Activated T-helper 1 cell treated with anti-CD3 and anti-CD28 coated beads, Interleukin-12 subunit alpha, Interleukin-12 subunit beta, Interleukin-2, Interleukin-4 antibody, amounts not matched to agents 30 ng/mL and 10 ng/mL and 1 ng/mL, durations not matched to agents 14 hours and 24 hours and 36 hours (primary cell): ENCODE data around the gene EPB41L4B. TPM values are rescaled to one million over a fixed set of nuclear protein-coding genes. Genes with fewer than 3 reads are reported as not detected.
"Not testable (repeated sequence)": the region's sequence is repeated elsewhere in the genome, so short reads cannot be mapped to it uniquely, and the experiment has no call there.

Source experiments
- DNase-seq: peaks from one replicate; pipeline ENCODE4 v3.0.0; 2021; ENCODE audit warnings: low spot score
- H3K27ac Mint-ChIP-seq: one replicate; pipeline ENCODE4 v1.8.0; 2021; ENCODE audit warnings: mild to moderate bottlenecking, mixed read lengths
- H3K27me3 Mint-ChIP-seq: one replicate; pipeline ENCODE4 v1.8.0; 2022; ENCODE audit warnings: mild to moderate bottlenecking, moderate library complexity, mixed read lengths; ENCODE audit not compliant: insufficient read depth
- H3K36me3 Mint-ChIP-seq: one replicate; pipeline ENCODE4 v1.8.0; 2021; ENCODE audit warnings: low read depth, mixed read lengths
- H3K4me1 Mint-ChIP-seq: one replicate; pipeline ENCODE4 v1.8.0; 2021; ENCODE audit warnings: low read depth, mixed read lengths
- H3K4me3 Mint-ChIP-seq: one replicate; pipeline ENCODE4 v1.8.0; 2021; ENCODE audit warnings: mild to moderate bottlenecking, moderate library complexity, mixed read lengths
- H3K9me3 Mint-ChIP-seq: one replicate; pipeline ENCODE4 v1.8.0; 2021; ENCODE audit warnings: mixed read lengths
- intact Hi-C: fragments of 100-400 bp; cut with micrococcal nuclease; formaldehyde crosslinking; loops from one replicate; pipeline ENCODE4 v1.15.1; 2024
- total RNA-seq: library from RNA; stranded (reverse); gene quantifications from 2 replicates; pipeline ENCODE4 v1.2.3, GENCODE V29; 2022

Gene EPB41L4B
- 2.0 and 2.2 TPM in 2 replicates for total RNA-seq

GRCh38 chr9:109320742-109321448 is at the start of gene EPB41L4B:
TSS of gene EPB41L4B (minus strand) at chr9:109321059. CDS start at chr9:109320446, 613 bp downstream.
- peaks cover 23% of the 10 kb centered on the region for H3K4me1 Mint-ChIP-seq
- H3K27ac Mint-ChIP-seq: peak within 1 kb of the TSS; percentile 72
- peak; percentile 85 for DNase-seq
- peaks cover 69% of the 10 kb centered on the region for H3K27me3 Mint-ChIP-seq
- H3K36me3 Mint-ChIP-seq: no peaks in the 10 kb centered on the region
- intact Hi-C loops: loop anchor here (1.0 to 2.0 kb wide), 8 partner anchors 77 to 1832 kb away; partner anchors contain the start of genes ABITRAM, ELP1, KLF4 and TMEM245
- H3K9me3 Mint-ChIP-seq: no peaks in the 10 kb centered on the region
- peak within 1 kb of the TSS; percentile 84 for H3K4me3 Mint-ChIP-seq

GRCh38 chr9:109369285-109369684 is 48.4 kb upstream of the EPB41L4B start:
- Mint-ChIP-seq H3K27me3 (no peaks in the 10 kb centered on the region), H3K4me1 (no peaks in the 10 kb centered on the region), H3K9me3 (no peaks in the 10 kb centered on the region), H3K27ac (no peak overlapping the region), H3K4me3 (no peak overlapping the region), H3K36me3 (no peaks in the 10 kb centered on the region)
- DNase-seq: no peak
- intact Hi-C loops: no loop called here

- no peaks in the 10 kb centered on the region for H3K4me1 Mint-ChIP-seq
- no peak overlapping the region for H3K4me3 Mint-ChIP-seq
- no peak overlapping the region for H3K27ac Mint-ChIP-seq
- H3K9me3 Mint-ChIP-seq: no peaks in the 10 kb centered on the region
- no peaks in the 10 kb centered on the region for H3K36me3 Mint-ChIP-seq
- H3K27me3 Mint-ChIP-seq: peaks cover 4% of the 10 kb centered on the region
- intact Hi-C loops: no loop called here
- no peak for DNase-seq
These were observed 39.9 kb upstream of the EPB41L4B start for GRCh38 chr9:109360771-109361170.

DNA sequence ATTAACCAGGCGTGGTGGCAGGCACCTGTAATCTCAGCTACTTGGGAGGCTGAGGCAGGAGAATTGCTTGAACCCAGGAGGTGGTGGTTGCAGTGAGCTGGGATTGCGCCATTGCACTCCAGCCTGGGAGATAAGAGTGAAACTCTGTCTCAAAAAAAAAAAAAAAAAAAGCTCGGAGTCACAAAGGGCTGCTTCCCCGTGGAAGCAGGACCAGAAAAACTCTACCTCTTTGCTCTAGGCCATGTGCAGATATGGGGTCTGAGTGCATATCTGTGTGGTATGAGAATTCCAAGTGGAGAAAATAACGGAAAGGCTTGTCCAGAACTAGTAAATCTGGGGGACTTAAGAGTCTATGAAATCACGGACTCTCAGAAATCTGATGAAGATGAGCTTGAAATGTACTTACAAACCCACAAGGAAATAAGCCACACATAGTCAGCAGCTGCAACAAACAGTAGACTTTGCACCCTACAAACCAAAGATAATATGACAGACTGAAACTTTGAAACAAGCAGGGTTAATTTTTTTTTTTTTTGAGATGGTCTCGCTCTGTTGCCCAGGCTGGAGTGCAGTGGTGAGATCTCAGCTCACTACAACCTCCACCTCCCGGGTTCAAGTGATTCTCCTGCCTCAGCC is 38.2 kb upstream of the EPB41L4B start:
- DNase-seq, H3K27ac Mint-ChIP-seq, H3K4me3 Mint-ChIP-seq, H3K27me3 Mint-ChIP-seq, H3K9me3 Mint-ChIP-seq, intact Hi-C loops, H3K4me1 Mint-ChIP-seq, H3K36me3 Mint-ChIP-seq: not testable (repeated sequence)

DNA sequence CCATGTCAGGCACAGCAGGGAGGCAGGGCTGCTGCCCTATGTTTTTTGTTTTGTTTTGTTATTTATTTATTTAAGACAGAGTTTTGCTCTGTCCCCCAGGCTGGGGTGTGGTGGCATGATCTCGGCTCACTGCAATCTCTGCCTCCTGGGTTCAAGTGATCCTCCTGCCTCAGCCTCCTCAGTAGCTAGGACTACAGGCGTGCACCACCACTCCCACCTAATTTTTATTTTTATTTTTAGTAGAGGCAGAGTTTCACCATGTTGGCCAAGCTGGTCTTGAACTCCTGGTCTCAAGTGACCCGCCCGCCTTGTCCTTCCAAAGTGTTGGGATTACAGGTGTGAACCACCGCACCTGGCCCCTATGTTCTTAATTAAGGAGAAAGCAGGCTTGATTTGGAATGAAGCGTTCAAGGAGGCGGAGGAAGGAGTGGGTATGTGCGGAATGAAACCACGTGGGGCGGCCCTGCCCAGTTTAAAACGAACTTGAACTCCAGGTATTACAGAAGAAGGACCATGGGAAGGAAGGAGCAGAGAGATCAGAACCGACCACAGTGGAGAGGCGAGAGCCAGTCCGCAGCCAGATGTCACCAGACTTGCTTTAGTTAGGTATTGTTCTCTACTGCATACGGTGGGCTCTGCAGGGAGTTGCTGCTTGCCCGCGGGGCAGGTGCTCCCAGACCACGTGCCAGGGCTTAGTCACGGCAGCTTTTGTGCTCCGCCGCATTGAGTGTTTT is 34.9 kb upstream of the EPB41L4B start:
- Mint-ChIP-seq H3K4me1 (no peaks in the 10 kb centered on the region), H3K36me3 (no peaks in the 10 kb centered on the region), H3K27ac (no peak overlapping the region), H3K4me3 (no peak overlapping the region), H3K27me3 (no peaks in the 10 kb centered on the region), H3K9me3 (no peaks in the 10 kb centered on the region)
- DNase-seq: no peak
- intact Hi-C loops: no loop called here

GRCh38 chr9:109354190-109354589 is 33.3 kb upstream of the EPB41L4B start:
- Mint-ChIP-seq H3K27ac (no peak overlapping the region), H3K9me3 (no peaks in the 10 kb centered on the region), H3K4me3 (no peak overlapping the region), H3K36me3 (no peaks in the 10 kb centered on the region), H3K4me1 (no peaks in the 10 kb centered on the region), H3K27me3 (peaks cover under 1% of the 10 kb centered on the region)
- DNase-seq: no peak
- intact Hi-C loops: no loop called here

DNA sequence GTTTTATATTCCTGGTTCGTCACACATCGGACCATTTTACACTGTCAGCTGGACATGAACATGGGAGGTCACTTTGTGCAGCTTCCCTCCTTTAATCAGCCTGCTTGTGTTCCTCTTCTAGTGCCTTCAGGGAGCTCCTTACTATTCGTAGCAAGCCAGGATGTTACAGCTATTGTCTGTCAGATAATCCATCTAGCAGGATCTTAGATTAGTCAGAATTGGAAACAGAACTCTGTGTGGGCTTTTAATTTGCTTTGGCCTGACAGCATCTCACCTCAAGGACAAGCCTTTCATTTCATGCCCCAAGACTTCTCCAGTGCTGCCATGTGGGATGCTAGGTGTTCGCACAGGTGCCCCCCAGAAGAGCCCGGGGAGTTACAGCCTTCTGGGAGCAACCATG is 30.2 kb upstream of the EPB41L4B start:
- no peaks in the 10 kb centered on the region for H3K9me3 Mint-ChIP-seq
- intact Hi-C loops: no loop called here
- H3K36me3 Mint-ChIP-seq: no peaks in the 10 kb centered on the region
- no peak overlapping the region for H3K4me3 Mint-ChIP-seq
- H3K27me3 Mint-ChIP-seq: peaks cover 3% of the 10 kb centered on the region
- no peak for DNase-seq
- no peaks in the 10 kb centered on the region for H3K4me1 Mint-ChIP-seq
- H3K27ac Mint-ChIP-seq: no peak overlapping the region

- no peak for DNase-seq
- Mint-ChIP-seq H3K4me1 (peaks cover 4% of the 10 kb centered on the region), H3K27me3 (peaks cover 7% of the 10 kb centered on the region), H3K27ac (no peak overlapping the region), H3K9me3 (no peaks in the 10 kb centered on the region), H3K36me3 (no peaks in the 10 kb centered on the region), H3K4me3 (no peak overlapping the region)
- intact Hi-C loops: no loop called here
These were observed 28.6 kb upstream of the EPB41L4B start for GRCh38 chr9:109349421-109349846.

DNA sequence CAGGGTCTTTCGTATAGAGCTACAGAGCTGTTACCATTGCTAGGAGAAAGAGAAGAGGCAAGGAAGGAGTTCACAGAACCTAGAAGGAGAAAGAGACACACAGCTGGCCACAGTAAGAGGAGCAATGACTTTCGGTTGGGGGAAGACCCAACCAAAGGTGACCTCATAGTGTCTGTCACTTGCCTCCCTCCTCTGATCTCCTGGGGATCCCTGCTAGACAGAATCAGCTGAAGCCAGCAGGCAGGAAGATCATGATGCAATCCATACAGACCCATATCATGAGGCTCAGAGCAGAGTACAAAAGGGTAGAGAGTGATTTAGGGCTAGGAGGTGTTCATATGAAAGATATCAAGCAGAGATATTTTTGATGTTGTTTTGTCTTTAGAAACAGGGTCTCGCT is 26.0 kb upstream of the EPB41L4B start:
- DNase-seq: no peak
- Mint-ChIP-seq H3K4me1 (peaks cover 4% of the 10 kb centered on the region), H3K36me3 (no peaks in the 10 kb centered on the region), H3K27ac (no peak overlapping the region), H3K4me3 (no peak overlapping the region), H3K27me3 (peaks cover 7% of the 10 kb centered on the region), H3K9me3 (no peaks in the 10 kb centered on the region)
- intact Hi-C loops: no loop called here

DNA sequence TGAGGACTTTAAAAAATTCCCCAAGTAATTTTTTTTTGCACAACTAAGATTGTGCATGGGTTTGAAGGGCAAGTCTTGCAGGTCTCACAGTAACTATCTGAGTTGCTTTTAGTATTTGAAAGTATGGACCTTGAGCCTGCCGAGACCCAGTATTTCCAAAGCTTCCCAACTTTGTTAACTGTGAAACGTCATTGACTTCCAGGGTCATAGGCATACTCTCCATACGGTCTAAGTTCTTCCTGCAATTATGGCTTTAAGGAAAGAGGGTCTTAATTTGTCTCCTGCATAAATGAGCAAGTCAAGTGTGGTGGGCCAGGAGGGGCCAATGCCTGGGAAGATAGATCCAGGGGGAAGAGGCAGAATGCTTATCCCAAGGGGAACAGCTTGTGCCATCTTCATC is 24.0 kb upstream of the EPB41L4B start:
- H3K4me1 Mint-ChIP-seq: peaks cover 4% of the 10 kb centered on the region
- H3K36me3 Mint-ChIP-seq: no peaks in the 10 kb centered on the region
- no peaks in the 10 kb centered on the region for H3K9me3 Mint-ChIP-seq
- intact Hi-C loops: no loop called here
- H3K27me3 Mint-ChIP-seq: peaks cover 9% of the 10 kb centered on the region
- H3K4me3 Mint-ChIP-seq: no peak overlapping the region
- no peak for DNase-seq
- H3K27ac Mint-ChIP-seq: no peak overlapping the region

DNA sequence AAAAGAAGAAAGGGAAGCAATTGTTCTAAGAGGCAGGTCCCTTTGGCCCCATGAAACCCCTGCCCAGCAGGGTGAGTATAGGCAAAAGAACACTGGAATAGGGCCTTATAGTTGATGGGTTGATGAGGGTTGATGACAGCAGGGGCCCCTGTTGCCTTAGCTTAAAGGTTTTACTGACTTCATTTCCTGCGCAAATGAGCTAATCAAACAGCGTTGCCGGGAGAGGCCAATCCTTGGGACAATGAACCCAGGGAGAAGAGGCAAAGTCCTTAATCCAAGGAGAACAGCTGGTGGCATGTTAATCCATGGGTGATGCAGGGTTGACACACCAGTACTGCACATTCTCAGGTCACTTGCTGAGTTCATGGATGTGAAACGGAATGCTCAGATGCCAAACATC is 22.0 kb upstream of the EPB41L4B start:
- intact Hi-C loops: no loop called here
- no peak for DNase-seq
- Mint-ChIP-seq H3K4me3 (no peak overlapping the region), H3K4me1 (peaks cover 4% of the 10 kb centered on the region), H3K27ac (no peak overlapping the region), H3K9me3 (no peaks in the 10 kb centered on the region), H3K36me3 (no peaks in the 10 kb centered on the region), H3K27me3 (peaks cover 6% of the 10 kb centered on the region)

DNA sequence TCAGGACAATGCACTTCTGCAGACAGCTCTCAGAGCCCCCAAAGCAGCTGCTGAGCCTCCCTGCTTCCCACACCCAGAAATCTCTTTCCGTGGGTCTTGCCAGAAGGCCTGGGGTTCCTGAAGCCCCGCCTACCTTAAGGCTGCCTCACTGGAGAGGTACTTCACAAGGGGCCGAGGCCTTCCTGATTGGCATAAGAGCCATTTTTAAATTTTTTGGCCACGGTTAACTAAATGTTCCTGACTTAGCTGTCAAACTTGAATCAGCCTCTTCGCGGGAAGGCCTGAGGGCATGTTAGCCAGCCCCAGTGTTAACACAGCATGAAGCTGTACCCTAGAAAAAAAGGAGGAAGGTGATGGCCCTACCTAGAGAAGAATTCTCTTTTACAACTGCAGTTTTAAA is 20.7 kb upstream of the EPB41L4B start:
- no peaks in the 10 kb centered on the region for H3K9me3 Mint-ChIP-seq
- no peak for DNase-seq
- peaks cover 6% of the 10 kb centered on the region for H3K27me3 Mint-ChIP-seq
- peaks cover 4% of the 10 kb centered on the region for H3K4me1 Mint-ChIP-seq
- intact Hi-C loops: no loop called here
- no peak overlapping the region for H3K4me3 Mint-ChIP-seq
- H3K27ac Mint-ChIP-seq: no peak overlapping the region
- no peaks in the 10 kb centered on the region for H3K36me3 Mint-ChIP-seq

GRCh38 chr9:109340979-109341378 is 20.1 kb upstream of the EPB41L4B start:
- H3K4me1 Mint-ChIP-seq, DNase-seq: not testable (repeated sequence)

More at GRCh38 chr9:109340979-109341378, 20.1 kb upstream of the EPB41L4B start:
- intact Hi-C loops, H3K27me3 Mint-ChIP-seq, H3K27ac Mint-ChIP-seq, H3K36me3 Mint-ChIP-seq, H3K9me3 Mint-ChIP-seq, H3K4me3 Mint-ChIP-seq: not testable (repeated sequence)
